Immature natural killer cell (primary cell): ENCODE data around the gene KLHL22. TPM values are rescaled to one million over a fixed set of nuclear protein-coding genes. Genes with fewer than 3 reads are reported as not detected.

ENCODE experiments used
- DNase-seq, 3 donors: peaks; one replicate each; pipeline ENCODE4 v3.0.0; 2022; ENCODE audit warnings: mixed read lengths in 1 of 3
- H3K27ac Mint-ChIP-seq, 6 donors: one replicate each; pipeline ENCODE4 v1.8.0; 2020; ENCODE audit warnings: mixed read lengths in 6 of 6, mild to moderate bottlenecking in 5 of 6, inconsistent platforms in 4 of 6, moderate library complexity in 3 of 6
- H3K27me3 Mint-ChIP-seq, 3 donors: one replicate each; pipeline ENCODE4 v1.8.0; 2020 to 2021; ENCODE audit warnings: low read depth in 3 of 3, mild to moderate bottlenecking in 3 of 3, mixed read lengths in 3 of 3, moderate library complexity in 3 of 3, inconsistent platforms in 1 of 3
- H3K36me3 Mint-ChIP-seq, 3 donors: one replicate each; pipeline ENCODE4 v1.8.0; 2020; ENCODE audit warnings: mixed read lengths in 3 of 3, inconsistent platforms in 2 of 3, mild to moderate bottlenecking in 2 of 3
- H3K4me1 Mint-ChIP-seq, 2 donors: one replicate each; pipeline ENCODE4 v1.8.0; 2020; ENCODE audit warnings: inconsistent platforms in 2 of 2, mild to moderate bottlenecking in 2 of 2, mixed read lengths in 2 of 2, moderate library complexity in 1 of 2
- H3K4me3 Mint-ChIP-seq, 5 donors: one replicate each; pipeline ENCODE4 v1.8.0; 2020; ENCODE audit warnings: mild to moderate bottlenecking in 5 of 5, mixed read lengths in 5 of 5, inconsistent platforms in 3 of 5, moderate library complexity in 3 of 5
- H3K9me3 Mint-ChIP-seq, 6 donors: one replicate each; pipeline ENCODE4 v1.8.0; 2020; ENCODE audit warnings: mild to moderate bottlenecking in 6 of 6, mixed read lengths in 6 of 6, inconsistent platforms in 4 of 6, moderate library complexity in 3 of 6
- polyA plus RNA-seq, 3 donors: library from polyadenylated mRNA; unstranded; fragments of 300-500 nt; fragmentation: Illumina TruSeq; gene quantifications; one replicate each; pipeline ENCODE4 v1.2.3, GENCODE V29; 2021

KLHL22 gene
- polyA plus RNA-seq, 3 donors from 2014 or later = 12.8 to 26.3 (median 26.1) TPM

DNA sequence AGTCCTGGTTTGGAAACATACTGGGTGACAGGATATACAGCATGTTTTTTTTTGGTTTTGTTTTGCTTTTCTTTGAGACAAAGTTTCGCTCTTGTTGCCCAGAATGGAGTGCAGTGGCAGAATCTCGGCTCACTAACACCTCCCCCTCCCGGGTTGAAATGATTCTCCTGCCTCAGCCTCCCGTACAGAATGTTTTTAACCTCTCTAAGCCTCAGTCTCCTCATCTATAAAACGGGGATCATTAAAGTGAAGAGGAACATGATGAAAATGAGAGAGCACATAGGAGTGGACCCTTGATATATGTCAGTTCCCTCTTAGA lies 29.9 kb downstream of the KLHL22 start:
- DNase-seq = no peak
- peaks cover 0 to 1% (median 0%) of the 10 kb centered on the region in 3 donors for H3K27me3 Mint-ChIP-seq
- H3K4me1 Mint-ChIP-seq = peaks cover 38 to 39% of the 10 kb centered on the region in 2 donors
- no peaks in the 10 kb centered on the region for H3K9me3 Mint-ChIP-seq
- peak overlapping the region in 4 of 6 donors; percentile 11 to 62 (median 38) for H3K27ac Mint-ChIP-seq
- peak overlapping the region in 1 of 5 donors; percentile 29 for H3K4me3 Mint-ChIP-seq
- peaks cover 15 to 28% (median 16%) of the 10 kb centered on the region in 3 donors for H3K36me3 Mint-ChIP-seq

DNA sequence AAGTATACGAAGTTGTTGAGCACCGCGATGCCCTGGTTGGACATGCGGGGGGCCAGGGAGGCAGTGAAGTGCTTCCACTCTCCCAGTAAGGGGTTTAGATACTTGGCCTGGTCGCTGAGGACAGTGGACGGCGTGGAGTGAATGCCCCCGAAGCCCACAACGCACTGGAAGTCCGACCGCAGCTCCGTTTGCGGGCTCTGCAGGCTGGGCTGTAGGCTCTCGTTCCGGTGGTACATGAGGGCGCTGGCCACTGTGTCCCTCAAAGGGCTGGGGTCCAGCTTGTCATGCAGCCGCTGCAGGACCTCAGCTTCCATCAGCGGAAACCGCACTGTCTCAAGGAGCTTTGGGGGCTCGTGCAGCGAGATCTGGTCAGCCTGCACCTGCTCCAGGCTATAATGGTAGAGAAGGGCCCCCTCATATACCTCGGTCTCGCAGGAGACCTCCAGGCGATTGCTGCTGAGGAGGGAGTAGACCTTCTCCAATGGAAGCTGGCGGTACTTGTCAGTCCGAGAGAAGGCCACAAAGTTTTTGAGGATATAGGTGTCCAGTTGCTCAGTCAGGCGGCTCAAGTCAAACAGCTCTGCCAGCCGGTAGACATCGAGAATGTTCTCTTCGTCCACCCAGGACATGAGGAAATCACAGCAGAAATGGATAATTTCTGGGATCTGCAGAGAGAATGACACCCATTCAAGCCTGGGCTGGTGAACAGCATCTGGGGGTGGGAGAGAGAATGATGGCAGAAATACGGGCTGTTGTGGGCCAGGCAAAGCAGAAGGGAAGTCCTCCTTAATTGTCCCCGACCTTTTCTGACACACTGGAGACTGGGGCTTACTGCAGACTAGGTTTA lies 30.5 kb downstream of the KLHL22 start:
- Mint-ChIP-seq H3K27ac (peak overlapping the region; percentile 28 to 96 (median 86)), H3K27me3 (no peaks in the 10 kb centered on the region), H3K4me1 (peaks cover 37 to 39% of the 10 kb centered on the region in 2 donors), H3K36me3 (peaks cover 12 to 24% (median 13%) of the 10 kb centered on the region in 3 donors), H3K4me3 (no peak overlapping the region), H3K9me3 (no peaks in the 10 kb centered on the region)
- DNase-seq = no peak

DNA sequence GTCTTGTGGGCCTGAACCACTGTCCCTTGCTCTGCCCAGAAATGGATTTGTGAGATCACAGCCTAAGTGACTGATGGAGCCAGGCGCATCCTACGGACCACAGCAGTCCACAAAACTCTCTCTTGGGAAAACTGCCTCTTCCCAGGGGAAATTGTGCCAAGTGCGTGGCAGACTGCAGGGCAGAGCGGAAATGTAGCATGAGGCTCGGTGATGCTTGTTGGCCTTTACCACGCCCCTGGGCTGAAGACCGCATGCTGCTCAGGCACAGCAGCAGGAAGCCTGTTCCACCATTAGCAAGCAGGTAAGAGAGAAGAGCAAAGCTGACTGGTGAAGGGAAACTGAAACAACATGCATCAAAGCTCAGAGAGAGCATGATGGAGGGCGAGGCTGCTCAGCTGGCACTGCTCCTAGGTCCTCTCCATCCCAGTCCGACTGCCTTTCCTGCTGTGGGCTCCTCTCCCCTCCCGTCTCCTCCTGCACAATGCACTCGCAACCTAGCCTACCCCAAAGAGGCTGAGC lies 31.4 kb downstream of the KLHL22 start:
- no peaks in the 10 kb centered on the region for H3K27me3 Mint-ChIP-seq
- H3K9me3 Mint-ChIP-seq = no peaks in the 10 kb centered on the region
- peak in 1 of 3 donors; percentile 25 for DNase-seq
- peak overlapping the region; percentile 38 to 83 (median 69) for H3K4me3 Mint-ChIP-seq
- H3K4me1 Mint-ChIP-seq = peaks cover 37 to 43% of the 10 kb centered on the region in 2 donors
- peak overlapping the region; percentile 77 to 96 (median 95) for H3K27ac Mint-ChIP-seq
- H3K36me3 Mint-ChIP-seq = peaks cover 11 to 26% (median 13%) of the 10 kb centered on the region in 3 donors

DNA sequence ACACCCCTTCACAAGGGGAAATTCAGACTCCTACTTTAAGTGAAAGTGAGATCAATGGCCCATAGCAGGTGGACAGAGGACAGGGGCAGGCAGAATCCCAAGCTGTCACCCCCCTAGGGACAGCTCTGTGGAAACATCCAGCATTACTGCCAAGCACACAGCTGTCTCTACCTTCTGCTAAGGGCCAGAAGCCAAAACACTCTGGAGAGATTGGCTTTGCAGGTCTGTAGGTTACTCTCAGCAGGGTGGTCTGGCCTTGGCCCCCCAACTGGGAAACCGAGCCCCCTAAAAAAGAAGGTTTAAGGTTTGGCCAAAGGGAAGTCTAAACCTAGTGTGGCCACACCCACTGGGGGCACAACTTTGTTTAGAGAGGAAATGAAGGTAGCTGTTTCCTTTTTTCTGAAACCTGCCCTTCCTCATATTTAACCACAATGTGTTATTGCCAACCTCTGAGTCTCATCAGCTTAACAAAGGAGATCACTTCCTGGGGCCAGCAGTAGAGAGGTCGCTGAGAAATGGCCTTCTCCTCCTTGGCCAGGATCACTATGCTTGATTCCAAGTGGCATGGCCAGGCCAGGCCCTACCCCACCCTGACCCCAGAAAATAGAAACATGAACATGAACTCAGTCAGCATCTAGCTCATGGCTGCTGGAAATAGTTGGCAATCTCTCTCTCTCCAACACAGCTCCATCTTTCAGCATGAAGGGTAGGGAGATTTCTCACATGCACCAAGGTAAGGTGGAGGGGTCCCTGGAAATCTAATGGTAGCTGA lies 32.1 kb downstream of the KLHL22 start:
- peak overlapping the region; percentile 77 to 96 (median 95) for H3K27ac Mint-ChIP-seq
- H3K27me3 Mint-ChIP-seq = no peaks in the 10 kb centered on the region
- H3K9me3 Mint-ChIP-seq = no peaks in the 10 kb centered on the region
- peak; percentile 18 to 40 (median 27) for DNase-seq
- peaks cover 37 to 43% of the 10 kb centered on the region in 2 donors for H3K4me1 Mint-ChIP-seq
- H3K36me3 Mint-ChIP-seq = peaks cover 6 to 28% (median 8%) of the 10 kb centered on the region in 3 donors
- H3K4me3 Mint-ChIP-seq = peak overlapping the region; percentile 38 to 83 (median 69)

- Mint-ChIP-seq H3K4me3 (no peak overlapping the region), H3K9me3 (no peaks in the 10 kb centered on the region), H3K36me3 (peaks cover 4 to 44% (median 10%) of the 10 kb centered on the region in 3 donors), H3K27ac (peak overlapping the region in 1 of 6 donors; percentile 17), H3K4me1 (peaks cover 41 to 48% of the 10 kb centered on the region in 2 donors), H3K27me3 (peaks cover 0 to 1% (median 0%) of the 10 kb centered on the region in 3 donors)
- no peak for DNase-seq
These were observed 35.7 kb downstream of the KLHL22 start for GRCh38 chr22:20459862-20460261.

GRCh38 chr22:20459152-20459542 lies 36.4 kb downstream of the KLHL22 start:
- Mint-ChIP-seq H3K9me3 (no peaks in the 10 kb centered on the region), H3K27me3 (peaks cover 0 to 1% (median 1%) of the 10 kb centered on the region in 3 donors), H3K27ac (peak overlapping the region in 2 of 6 donors; percentile 5 to 17), H3K36me3 (peaks cover 8 to 41% (median 10%) of the 10 kb centered on the region in 3 donors), H3K4me3 (no peak overlapping the region), H3K4me1 (peaks cover 34 to 41% of the 10 kb centered on the region in 2 donors)
- DNase-seq = no peak

- Mint-ChIP-seq H3K27ac (peak overlapping the region in 1 of 6 donors; percentile 7), H3K4me3 (no peak overlapping the region), H3K27me3 (peaks cover 0 to 1% (median 1%) of the 10 kb centered on the region in 3 donors), H3K9me3 (no peaks in the 10 kb centered on the region), H3K36me3 (peaks cover 5 to 36% (median 8%) of the 10 kb centered on the region in 3 donors), H3K4me1 (peaks cover 29 to 36% of the 10 kb centered on the region in 2 donors)
- no peak for DNase-seq
These were observed 37.0 kb downstream of the KLHL22 start for GRCh38 chr22:20458530-20459151.

DNA sequence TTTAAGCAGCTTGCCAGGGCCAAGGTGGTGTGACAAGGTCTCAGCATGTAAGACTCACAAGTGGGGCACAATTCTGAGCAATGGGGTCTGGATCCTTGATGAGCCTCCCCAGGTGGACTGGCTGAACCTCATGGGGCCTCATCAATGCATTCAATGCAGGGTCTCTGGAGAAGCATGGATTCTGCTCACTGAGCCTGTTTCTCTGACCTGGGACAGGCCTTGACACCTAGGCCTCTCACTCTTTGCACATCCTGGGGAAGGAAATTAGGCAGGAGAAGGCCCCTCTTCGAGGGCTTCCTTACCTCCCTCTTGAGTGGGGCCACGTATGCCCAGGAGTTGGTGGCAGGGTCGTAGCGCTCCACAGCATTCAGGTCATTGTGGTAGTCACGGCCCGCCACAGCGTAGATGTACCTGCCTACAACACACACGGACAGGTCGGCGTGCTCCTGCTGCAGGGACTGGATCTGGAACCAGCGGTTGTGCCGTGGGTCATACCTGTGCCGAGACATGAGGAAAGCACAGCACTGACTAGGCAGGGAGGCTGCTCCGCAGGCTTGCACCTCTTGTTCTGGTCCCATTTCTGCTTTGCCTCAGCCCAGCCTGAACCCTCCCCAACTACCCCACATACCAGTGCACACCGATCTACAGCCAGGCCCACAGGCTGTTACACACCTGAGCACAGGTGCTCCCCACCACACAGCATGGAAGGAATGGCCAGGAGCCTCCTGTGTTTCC lies 37.9 kb downstream of the KLHL22 start:
- Mint-ChIP-seq H3K9me3 (no peaks in the 10 kb centered on the region), H3K27me3 (peaks cover 0 to 1% (median 1%) of the 10 kb centered on the region in 3 donors), H3K4me3 (no peak overlapping the region), H3K36me3 (peaks cover 4 to 36% (median 8%) of the 10 kb centered on the region in 3 donors), H3K27ac (no peak overlapping the region), H3K4me1 (peaks cover 19 to 26% of the 10 kb centered on the region in 2 donors)
- DNase-seq = no peak

- Mint-ChIP-seq H3K4me1 (peaks cover 16 to 22% of the 10 kb centered on the region in 2 donors), H3K9me3 (no peaks in the 10 kb centered on the region), H3K36me3 (peaks cover 10 to 43% (median 16%) of the 10 kb centered on the region in 3 donors), H3K4me3 (no peak overlapping the region), H3K27ac (peak overlapping the region in 1 of 6 donors; percentile 21), H3K27me3 (peaks cover 0 to 1% (median 1%) of the 10 kb centered on the region in 3 donors)
- DNase-seq = no peak
These were observed 38.9 kb downstream of the KLHL22 start for GRCh38 chr22:20456722-20457076.

DNA sequence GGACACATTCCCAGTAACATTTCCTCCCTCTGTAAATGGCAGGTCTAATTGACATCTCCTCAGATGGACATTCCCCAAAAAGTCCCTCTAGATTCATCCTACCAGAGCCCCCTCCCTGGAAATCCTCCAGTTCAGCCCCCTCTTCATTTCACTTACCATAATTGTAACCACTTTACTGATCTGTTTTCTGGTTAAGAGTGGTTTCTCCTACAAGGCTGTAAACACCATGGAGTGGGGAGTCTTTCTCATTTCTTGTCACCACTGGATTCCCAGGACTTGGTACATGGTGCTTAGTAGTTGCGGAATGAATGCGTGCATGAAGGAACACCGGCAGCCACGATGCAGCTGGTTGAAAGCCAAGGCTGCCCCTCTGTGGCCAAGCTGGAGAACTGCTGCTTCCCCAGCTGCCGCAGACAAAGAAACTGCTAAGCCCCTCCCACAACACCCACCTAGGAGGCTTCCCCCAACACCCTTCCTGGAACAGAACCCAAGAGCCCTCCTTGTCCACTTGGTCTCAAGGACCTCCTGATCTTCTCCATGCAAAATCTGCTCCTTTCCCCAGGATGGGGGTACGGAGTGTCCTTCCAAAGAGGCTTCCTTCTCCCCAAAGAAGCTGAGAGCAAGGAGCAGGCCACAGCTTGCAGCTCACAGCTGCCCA lies 39.4 kb downstream of the KLHL22 start:
- peak; percentile 62 to 73 (median 73) for DNase-seq
- H3K9me3 Mint-ChIP-seq = no peaks in the 10 kb centered on the region
- peaks cover 0 to 1% (median 1%) of the 10 kb centered on the region in 3 donors for H3K27me3 Mint-ChIP-seq
- no peak overlapping the region for H3K4me3 Mint-ChIP-seq
- peaks cover 16 to 21% of the 10 kb centered on the region in 2 donors for H3K4me1 Mint-ChIP-seq
- peak overlapping the region in 1 of 6 donors; percentile 21 for H3K27ac Mint-ChIP-seq
- H3K36me3 Mint-ChIP-seq = peaks cover 13 to 48% (median 16%) of the 10 kb centered on the region in 3 donors

GRCh38 chr22:20455709-20456063 lies 39.9 kb downstream of the KLHL22 start:
- Mint-ChIP-seq H3K4me3 (no peak overlapping the region), H3K27me3 (peaks cover 0 to 1% (median 1%) of the 10 kb centered on the region in 3 donors), H3K9me3 (no peaks in the 10 kb centered on the region), H3K4me1 (peaks cover 11 to 16% of the 10 kb centered on the region in 2 donors), H3K36me3 (peaks cover 15 to 49% (median 19%) of the 10 kb centered on the region in 3 donors), H3K27ac (no peak overlapping the region)
- DNase-seq = no peak

DNA sequence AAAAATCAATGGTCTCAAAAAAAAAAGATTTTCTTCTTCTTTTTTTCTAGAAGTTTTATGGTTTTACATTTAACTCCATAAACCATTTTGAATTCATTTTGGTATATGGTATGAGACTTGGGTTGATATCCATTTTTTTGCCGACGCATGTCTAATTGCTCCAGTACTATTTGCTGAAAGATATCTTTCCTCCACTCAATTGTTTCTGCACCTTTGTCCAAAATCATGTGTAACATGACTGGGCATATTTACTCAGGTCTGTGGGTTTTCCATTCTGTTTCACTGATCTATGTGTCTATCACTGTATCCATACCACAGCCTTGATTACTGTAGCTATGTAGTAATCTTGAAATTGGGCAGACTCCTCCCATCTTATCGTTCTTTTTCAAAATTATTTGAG lies 42.4 kb downstream of the KLHL22 start:
- H3K27me3 Mint-ChIP-seq = peaks cover 0 to 1% (median 0%) of the 10 kb centered on the region in 3 donors
- DNase-seq = no peak
- H3K9me3 Mint-ChIP-seq = no peaks in the 10 kb centered on the region
- no peak overlapping the region for H3K27ac Mint-ChIP-seq
- peaks cover 15 to 46% (median 18%) of the 10 kb centered on the region in 3 donors for H3K36me3 Mint-ChIP-seq
- no peak overlapping the region for H3K4me3 Mint-ChIP-seq
- peaks cover 11 to 12% of the 10 kb centered on the region in 2 donors for H3K4me1 Mint-ChIP-seq
